DOHH2 (cell line): ENCODE data around the gene PIAS2.

Experiments used
- EZH2phosphoT487 ChIP-seq: fragments of 200-600 bp; sonication (generic); IDR thresholded peaks from 2 replicates; pipeline ENCODE4 v1.6.1; 2017; ENCODE audit warnings: borderline replicate concordance, mild to moderate bottlenecking, antibody characterized with exemption, low read length, moderate library complexity, mixed read lengths
- TF ChIP-seq, protein P1 (sequence below): fragments of 200-600 bp; sonication (generic); IDR thresholded peaks from one replicate; pipeline ENCODE4 v1.5.1; 2014; ENCODE audit warnings: antibody characterized with exemption, mild to moderate bottlenecking, low read depth, low read length; ENCODE audit not compliant: poor library complexity, severe bottlenecking

DNA sequence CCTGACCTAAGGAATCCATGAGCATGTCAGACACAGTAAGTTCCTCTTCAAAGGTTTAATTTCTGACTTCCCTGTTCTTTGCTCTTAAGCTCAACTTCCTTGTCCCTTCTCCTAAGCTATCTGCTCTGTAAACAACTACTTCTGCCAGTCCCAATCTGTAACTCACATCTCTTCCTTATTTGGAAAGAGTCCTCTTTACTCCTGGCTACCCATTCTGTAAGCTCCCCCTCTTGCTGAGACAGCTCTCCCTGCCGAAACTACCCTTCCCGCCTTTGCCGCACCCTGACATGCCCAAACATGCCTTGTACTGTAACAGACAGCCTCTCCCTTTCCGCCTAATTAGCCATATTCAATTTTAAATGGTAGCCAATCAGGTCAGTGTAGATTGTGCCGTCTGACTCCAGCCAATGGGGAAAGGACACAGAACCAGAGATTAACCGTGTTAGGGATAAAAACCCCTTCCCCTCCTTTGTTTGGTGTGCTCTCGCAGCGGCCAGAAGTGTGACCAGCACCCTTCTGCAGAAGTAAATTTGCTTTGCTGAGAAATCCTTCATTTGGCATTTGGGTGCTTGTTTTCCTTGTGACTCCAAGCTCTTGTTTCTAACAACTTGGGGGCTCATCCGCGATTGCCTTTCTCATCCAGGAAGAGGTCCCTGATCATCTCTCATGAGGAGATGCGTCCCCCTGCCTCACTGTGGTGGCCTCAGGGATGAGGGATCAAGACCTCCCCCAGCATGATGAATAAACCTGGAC lies 49.0 kb downstream of the PIAS2 start:
- TF ChIP-seq EZH2phosphoT487 = no peak
- TF ChIP-seq, protein P1, sequence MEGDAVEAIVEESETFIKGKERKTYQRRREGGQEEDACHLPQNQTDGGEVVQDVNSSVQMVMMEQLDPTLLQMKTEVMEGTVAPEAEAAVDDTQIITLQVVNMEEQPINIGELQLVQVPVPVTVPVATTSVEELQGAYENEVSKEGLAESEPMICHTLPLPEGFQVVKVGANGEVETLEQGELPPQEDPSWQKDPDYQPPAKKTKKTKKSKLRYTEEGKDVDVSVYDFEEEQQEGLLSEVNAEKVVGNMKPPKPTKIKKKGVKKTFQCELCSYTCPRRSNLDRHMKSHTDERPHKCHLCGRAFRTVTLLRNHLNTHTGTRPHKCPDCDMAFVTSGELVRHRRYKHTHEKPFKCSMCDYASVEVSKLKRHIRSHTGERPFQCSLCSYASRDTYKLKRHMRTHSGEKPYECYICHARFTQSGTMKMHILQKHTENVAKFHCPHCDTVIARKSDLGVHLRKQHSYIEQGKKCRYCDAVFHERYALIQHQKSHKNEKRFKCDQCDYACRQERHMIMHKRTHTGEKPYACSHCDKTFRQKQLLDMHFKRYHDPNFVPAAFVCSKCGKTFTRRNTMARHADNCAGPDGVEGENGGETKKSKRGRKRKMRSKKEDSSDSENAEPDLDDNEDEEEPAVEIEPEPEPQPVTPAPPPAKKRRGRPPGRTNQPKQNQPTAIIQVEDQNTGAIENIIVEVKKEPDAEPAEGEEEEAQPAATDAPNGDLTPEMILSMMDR = no peak
